AG04450 (cell line): ENCODE measurements around the gene NID1. TPM values are rescaled to one million over a fixed set of nuclear protein-coding genes. Genes with fewer than 3 reads are reported as not detected.
"Not testable (repeated sequence)": the region's sequence is repeated elsewhere in the genome, so short reads cannot be mapped to it uniquely, and the experiment has no call there.

ENCODE experiments used
- CTCF ChIA-PET: fragments of 300-600, 350-600 bp; formaldehyde crosslinking; extraction: SDS; loops from one replicate; lab custom pipeline; 2022; ENCODE audit warnings: antibody characterized with exemption, inconsistent platforms; lab: Charles Lee
- POLR2A ChIA-PET: fragments of 350-600 bp; formaldehyde crosslinking; extraction: SDS; loops from one replicate; lab custom pipeline; 2021; ENCODE audit warnings: antibody characterized with exemption, inconsistent platforms; lab: Yijun Ruan, JAX
- DNase-seq: peaks from one replicate; pipeline ENCODE4 v3.0.0-alpha.2; 2011; ENCODE audit warnings: low read depth, low spot score
- H3K27ac ChIP-seq: one replicate; pipeline ENCODE4 v1.5.1; 2012; ENCODE audit warnings: low read depth, low read length, control low read depth
- H3K27me3 ChIP-seq: one replicate; pipeline ENCODE4 v1.6.0; 2012; ENCODE audit warnings: low read length; ENCODE audit not compliant: control insufficient read depth, insufficient read depth
- H3K4me3 ChIP-seq: 2 replicates; pipeline ENCODE4 v1.5.1; 2011; ENCODE audit warnings: mild to moderate bottlenecking, low read depth, low read length, control low read depth
- H3K9me3 ChIP-seq: 2 replicates; pipeline ENCODE4 v1.5.1; 2012; ENCODE audit warnings: low read length; ENCODE audit not compliant: control insufficient read depth, insufficient read depth
- polyA plus RNA-seq: library from polyadenylated mRNA; depleted of rRNA; stranded (reverse); fragments of >200 nt; gene quantifications from 2 replicates; pipeline ENCODE4 v1.2.3, GENCODE V29; 2011
- TF ChIP-seq, protein P1 (sequence below): IDR thresholded peaks from 2 replicates; pipeline ENCODE4 v1.5.1; 2011; ENCODE audit warnings: low read depth, low read length, control low read depth, inconsistent platforms

The NID1 gene
- polyA plus RNA-seq, 1 experiment, result 137 TPM

DNA sequence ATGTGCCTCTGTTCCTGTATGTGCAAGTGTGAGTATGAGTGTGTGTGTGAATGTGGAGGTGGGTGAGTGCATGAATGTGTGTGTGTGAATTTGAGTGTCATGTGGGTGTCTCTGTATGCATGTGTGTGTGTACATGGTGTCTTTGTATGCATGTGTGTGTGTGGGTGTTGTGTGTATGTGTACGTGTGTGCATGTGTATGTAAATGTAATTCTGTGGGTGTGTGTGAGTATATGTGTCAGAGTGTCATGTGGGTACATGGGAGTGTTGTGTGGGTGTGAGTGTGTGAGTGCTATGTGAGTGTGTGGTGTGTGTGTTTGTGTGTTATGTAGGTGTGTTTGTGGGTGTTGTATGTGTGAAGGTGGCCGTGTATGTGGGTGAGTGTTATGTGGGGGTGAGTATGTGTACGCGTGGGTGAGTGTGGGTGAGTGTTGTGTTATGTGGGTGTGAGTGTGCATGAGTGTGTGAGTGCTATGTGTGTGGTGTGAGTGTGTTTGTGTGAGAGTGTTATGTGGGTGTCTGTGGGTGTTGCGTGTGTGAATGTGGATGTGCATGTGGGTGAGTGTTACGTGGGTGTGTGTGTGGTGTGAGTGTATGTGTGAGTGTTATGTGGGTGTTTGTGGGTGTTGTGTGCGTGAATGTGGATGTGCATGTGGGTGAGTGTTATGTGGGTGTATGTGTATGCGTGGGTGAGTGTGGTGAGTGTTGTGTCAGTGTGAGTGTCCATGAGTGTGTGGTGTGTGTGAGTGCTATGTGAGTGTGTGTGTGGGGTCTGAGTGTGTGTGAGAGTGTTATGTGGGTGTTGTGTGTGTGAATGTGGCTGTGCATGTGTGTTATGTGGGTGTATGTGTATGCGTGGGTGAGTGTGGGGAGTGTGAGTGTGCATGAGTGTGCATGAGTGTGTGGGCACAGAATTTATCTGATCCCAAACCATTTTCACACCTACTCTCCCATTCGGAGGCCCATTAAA lies 36.6 kb upstream of the NID1 start:
- Histone ChIP-seq H3K4me3 (no peak overlapping the region), H3K9me3 (peaks cover 14% of the 10 kb centered on the region), H3K27ac (no peak overlapping the region), H3K27me3 (peaks cover 2% of the 10 kb centered on the region)
- ChIA-PET CTCF (interaction anchor here (0.6 to 1.0 kb wide), 3 partner anchors 11 to 451 kb away, joined by 3 read pairs; no protein-coding TSS in a partner anchor), POLR2A (no interaction called here)
- no peak for DNase-seq
- TF ChIP-seq, protein P1, sequence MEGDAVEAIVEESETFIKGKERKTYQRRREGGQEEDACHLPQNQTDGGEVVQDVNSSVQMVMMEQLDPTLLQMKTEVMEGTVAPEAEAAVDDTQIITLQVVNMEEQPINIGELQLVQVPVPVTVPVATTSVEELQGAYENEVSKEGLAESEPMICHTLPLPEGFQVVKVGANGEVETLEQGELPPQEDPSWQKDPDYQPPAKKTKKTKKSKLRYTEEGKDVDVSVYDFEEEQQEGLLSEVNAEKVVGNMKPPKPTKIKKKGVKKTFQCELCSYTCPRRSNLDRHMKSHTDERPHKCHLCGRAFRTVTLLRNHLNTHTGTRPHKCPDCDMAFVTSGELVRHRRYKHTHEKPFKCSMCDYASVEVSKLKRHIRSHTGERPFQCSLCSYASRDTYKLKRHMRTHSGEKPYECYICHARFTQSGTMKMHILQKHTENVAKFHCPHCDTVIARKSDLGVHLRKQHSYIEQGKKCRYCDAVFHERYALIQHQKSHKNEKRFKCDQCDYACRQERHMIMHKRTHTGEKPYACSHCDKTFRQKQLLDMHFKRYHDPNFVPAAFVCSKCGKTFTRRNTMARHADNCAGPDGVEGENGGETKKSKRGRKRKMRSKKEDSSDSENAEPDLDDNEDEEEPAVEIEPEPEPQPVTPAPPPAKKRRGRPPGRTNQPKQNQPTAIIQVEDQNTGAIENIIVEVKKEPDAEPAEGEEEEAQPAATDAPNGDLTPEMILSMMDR, result no peak

DNA sequence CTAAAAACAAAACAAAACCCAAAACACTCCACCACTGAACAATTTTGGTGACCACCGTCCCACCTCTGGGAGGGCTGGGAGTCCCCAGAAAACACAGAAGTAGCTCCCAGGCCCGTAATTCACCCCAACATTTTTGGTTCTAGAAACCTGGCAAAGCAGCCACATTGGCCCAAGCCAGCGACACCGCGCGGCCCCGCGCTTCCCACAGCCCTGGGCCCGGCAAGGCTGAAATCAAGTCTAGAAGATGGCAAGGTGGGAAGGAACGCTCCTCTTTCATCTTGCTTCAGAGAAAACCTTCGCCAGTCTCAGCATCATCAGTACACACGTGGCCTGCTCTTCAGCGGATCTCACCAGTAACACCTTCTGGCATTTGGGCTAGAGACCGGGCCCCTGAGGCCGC lies 35.9 kb upstream of the NID1 start:
- H3K4me3 ChIP-seq, result no peak overlapping the region
- H3K27me3 ChIP-seq, result peaks cover 2% of the 10 kb centered on the region
- ChIA-PET POLR2A (no interaction called here), CTCF (no interaction called here)
- DNase-seq, result no peak
- no peak overlapping the region for H3K27ac ChIP-seq
- TF ChIP-seq, protein P1, result no peak
- peaks cover 14% of the 10 kb centered on the region for H3K9me3 ChIP-seq

DNA sequence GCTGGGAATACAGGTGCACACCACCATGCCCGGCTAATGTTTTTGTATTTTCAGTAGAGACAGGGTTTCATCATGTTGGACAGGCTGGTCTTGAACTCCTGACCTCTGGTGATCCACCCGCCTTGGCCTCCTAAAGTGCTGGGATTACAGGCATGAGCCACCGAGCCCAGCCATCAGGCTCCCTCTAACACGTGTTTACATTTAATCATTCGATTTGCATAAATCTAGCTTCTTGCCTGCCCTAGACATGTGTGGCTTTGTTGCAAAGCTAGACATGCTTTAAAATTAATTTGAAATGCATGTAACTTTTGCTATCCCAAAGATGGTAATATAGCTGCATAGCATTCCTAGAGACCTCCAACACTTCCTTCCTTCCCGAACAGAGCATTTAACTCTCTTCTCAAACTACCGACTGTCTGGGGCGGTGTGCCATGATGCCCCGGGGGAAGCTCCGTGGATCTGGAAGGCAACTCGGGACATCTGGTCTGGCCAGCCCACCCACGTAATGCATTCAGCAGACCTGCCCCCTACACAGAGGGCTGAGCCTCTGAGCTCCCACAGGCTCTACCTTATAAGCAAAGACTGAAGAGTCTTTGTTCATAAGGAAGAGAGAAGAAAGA lies 34.6 kb upstream of the NID1 start:
- no peak overlapping the region for H3K27ac ChIP-seq
- peaks cover 2% of the 10 kb centered on the region for H3K27me3 ChIP-seq
- ChIA-PET CTCF (interaction anchor here (0.6 to 1.4 kb wide), 2 partner anchors 432 to 436 kb away, joined by 3 to 4 read pairs; no protein-coding TSS in a partner anchor), POLR2A (interaction anchor here (0.5 to 0.7 kb wide), 2 partner anchors 13 to 429 kb away, joined by 3 to 6 read pairs; no protein-coding TSS in a partner anchor)
- no peak for DNase-seq
- H3K9me3 ChIP-seq, result peaks cover 14% of the 10 kb centered on the region
- TF ChIP-seq, protein P1, result no peak
- H3K4me3 ChIP-seq, result no peak overlapping the region

DNA sequence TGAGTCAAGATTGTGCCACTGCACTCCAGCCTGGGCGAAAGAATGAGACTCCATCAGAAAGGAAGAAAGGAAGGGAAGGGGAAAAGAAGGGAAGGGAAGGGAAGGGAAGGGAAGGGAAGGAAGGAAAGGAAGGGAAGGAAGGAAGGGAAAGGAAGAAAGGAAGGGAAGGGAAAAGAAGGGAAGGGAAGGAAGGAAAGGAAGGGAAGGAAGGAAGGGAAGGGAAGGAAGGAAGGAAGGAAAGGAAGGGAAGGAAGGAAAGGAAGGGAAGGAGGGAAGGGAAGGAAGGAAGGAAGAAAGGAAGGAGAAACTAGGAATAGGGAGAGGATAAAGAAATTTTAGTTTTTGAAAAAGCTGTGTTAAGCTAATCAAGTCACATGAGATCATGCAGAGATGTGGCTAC lies 33.4 kb upstream of the NID1 start:
- no peak for DNase-seq
- CTCF ChIA-PET, result no interaction called here
- H3K4me3 ChIP-seq, result no peak overlapping the region
- peaks cover 14% of the 10 kb centered on the region for H3K9me3 ChIP-seq
- H3K27me3 ChIP-seq, result peaks cover 2% of the 10 kb centered on the region
- TF ChIP-seq, protein P1, result no peak
- no peak overlapping the region for H3K27ac ChIP-seq
- POLR2A ChIA-PET, result no interaction called here

DNA sequence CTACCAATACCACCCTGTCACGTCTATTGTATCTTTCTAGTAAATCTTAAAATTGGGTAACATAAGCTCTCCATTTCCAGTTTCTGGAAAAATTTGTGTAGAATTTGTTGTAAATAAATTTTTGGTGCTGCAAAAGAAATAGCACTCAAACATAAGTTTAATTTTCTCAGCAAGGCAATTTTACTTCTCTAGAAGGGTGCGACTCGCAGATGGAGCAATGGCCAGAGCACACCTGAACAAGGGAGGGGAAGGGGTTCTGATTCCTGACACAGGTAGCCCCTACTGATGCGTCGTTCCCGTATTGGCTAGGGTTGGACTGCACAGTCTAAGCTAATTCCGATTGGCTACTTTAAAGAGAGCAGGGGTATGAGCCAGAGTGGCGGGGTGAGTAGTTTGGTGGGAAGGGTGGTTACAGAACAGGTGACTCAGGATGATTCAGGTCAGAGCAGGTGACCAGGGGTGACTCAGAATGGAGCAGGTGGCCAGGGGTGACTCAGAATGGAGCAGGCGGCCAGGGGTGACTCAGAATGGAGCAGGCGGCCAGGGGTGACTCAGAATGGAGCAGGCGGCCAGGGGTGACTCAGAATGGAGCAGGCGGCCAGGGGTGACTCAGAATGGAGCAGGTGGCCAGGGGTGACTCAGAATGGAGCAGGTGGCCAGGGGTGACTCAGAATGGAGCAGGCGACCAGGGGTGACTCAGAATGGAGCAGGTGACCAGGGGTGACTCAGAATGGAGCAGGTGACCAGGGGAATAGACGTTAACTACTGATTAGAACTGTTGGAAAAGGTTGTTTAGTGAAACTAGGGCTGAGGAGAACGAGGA lies 32.0 kb upstream of the NID1 start:
- H3K27me3 ChIP-seq, CTCF ChIA-PET, H3K4me3 ChIP-seq, DNase-seq: not testable (repeated sequence)
- Histone ChIP-seq H3K27ac (peak overlapping the region; percentile 81), H3K9me3 (peaks cover 14% of the 10 kb centered on the region)
- POLR2A ChIA-PET, result interaction anchor here (0.8 kb wide), 1 partner anchor 101 kb away, joined by 3 read pairs; no protein-coding TSS in a partner anchor
